Measurements from ENCODE around the gene UQCRC1. TPM values are rescaled to one million over a fixed set of nuclear protein-coding genes. Genes with fewer than 3 reads are reported as not detected.

The UQCRC1 gene
- polyA plus RNA-seq, 3 donors, result 326 to 409 (median 350) TPM

DNA sequence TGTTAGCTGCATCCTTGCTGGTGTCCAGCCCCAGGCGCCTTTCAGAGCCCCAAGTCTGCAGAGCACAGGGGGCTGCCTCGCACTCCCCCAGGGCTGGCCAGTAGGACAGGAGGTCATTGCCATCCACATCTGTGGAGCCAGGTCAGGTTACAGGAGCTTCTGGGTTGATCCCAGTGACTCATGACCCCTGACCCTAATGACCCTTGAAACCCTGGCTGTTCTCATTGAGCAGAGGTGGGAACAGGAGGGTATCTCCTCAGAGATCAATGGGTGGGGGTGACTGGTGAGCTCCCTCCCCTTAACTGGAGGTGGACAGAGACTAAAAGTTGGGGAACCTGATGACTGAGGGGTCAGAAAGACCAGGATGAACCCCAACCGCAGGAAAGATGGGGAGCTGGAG is 31.9 kb upstream of the UQCRC1 start:
- no peak for DNase-seq

DNA sequence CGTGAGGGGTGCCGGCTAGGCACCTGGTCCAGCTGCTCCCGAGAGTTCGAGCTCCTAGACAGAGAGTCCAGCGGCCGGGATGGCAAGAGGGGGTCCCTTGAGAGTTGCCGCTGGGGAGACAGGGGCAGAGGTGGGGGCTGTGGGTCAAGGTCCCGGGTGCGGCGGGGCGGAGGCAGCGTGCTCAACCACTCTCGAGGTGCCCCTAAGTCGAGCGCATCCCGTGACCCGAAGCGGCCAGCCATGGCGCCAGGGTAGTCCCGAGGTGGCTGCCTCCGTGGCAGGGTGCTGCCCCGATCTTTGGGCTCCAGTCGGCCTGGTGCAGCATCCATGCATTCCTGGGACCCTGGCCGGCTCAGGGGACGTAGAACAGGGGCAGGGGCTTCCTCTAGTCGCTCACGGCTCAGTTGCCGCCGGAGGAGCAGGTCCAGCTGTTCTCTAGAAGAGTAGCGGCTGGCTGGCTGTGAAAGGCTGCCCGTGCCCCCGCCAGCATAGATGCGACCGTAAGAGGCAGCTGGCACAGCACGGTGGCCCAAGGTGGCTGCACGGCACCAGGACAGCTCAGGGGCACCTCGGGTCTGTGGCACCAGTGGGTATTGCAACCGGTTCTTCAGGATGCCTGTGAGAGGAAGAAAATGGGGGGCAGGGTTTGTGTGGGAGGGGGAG is 30.6 kb upstream of the UQCRC1 start:
- Histone ChIP-seq H3K27me3 (ENCODE audit: control insufficient read depth in 2 of 2, insufficient read depth in 2 of 2, low read length in 2 of 2) (no peaks in the 10 kb centered on the region), H3K4me2 (replicated peaks; ENCODE audit: extremely low read depth, low read length, poor library complexity, severe bottlenecking) (no peak overlapping the region), H3K9ac (ENCODE audit: insufficient read depth, low read length, poor library complexity, severe bottlenecking) (no peak overlapping the region), H3K27ac (ENCODE audit: low read depth in 1 of 2, low read length in 2 of 2) (no peak overlapping the region), H2AFZ (ENCODE audit: insufficient read depth, low read depth, low read length, poor library complexity, severe bottlenecking) (no peak overlapping the region), H3K9me3 (replicated peaks in 1 of 2; ENCODE audit: control insufficient read depth in 1 of 2, insufficient read depth in 1 of 2, low read length in 2 of 2) (no peaks in the 10 kb centered on the region), H3K4me3 (replicated peaks in 1 of 3; ENCODE audit: low read depth in 2 of 3, low read length in 3 of 3) (no peak overlapping the region), H3K4me1 (ENCODE audit: control insufficient read depth in 1 of 2, insufficient read depth in 2 of 2, low read length in 2 of 2) (peaks cover 10 to 13% of the 10 kb centered on the region in 2 donors), H4K20me1 (ENCODE audit: insufficient read depth, low read length) (no peaks in the 10 kb centered on the region), H3K79me2 (ENCODE audit: insufficient read depth, low read length) (peaks cover 1% of the 10 kb centered on the region), H3K36me3 (replicated peaks in 1 of 2; ENCODE audit: control insufficient read depth in 1 of 2, insufficient read depth in 2 of 2, low read length in 2 of 2) (no peaks in the 10 kb centered on the region)
- Mint-ChIP-seq H3K36me3 (no peaks in the 10 kb centered on the region), H3K4me3 (no peak overlapping the region), H3K27me3 (ENCODE audit: low read depth in 3 of 3) (peaks cover 2 to 5% (median 2%) of the 10 kb centered on the region in 3 donors), H3K27ac (no peak overlapping the region), H3K9me3 (no peaks in the 10 kb centered on the region), H3K4me1 (peaks cover 8% of the 10 kb centered on the region)
- intact Hi-C loops (cut with micrococcal nuclease), result loop anchor here (10.0 kb wide), 1 partner anchor 175 kb away; a partner anchor contains a TSS
- WGBS (ENCODE audit: insufficient coverage), result 96% methylated on average over 38 of the region's 38 CpGs
- no peak for DNase-seq
- TF ChIP-seq, protein P1, sequence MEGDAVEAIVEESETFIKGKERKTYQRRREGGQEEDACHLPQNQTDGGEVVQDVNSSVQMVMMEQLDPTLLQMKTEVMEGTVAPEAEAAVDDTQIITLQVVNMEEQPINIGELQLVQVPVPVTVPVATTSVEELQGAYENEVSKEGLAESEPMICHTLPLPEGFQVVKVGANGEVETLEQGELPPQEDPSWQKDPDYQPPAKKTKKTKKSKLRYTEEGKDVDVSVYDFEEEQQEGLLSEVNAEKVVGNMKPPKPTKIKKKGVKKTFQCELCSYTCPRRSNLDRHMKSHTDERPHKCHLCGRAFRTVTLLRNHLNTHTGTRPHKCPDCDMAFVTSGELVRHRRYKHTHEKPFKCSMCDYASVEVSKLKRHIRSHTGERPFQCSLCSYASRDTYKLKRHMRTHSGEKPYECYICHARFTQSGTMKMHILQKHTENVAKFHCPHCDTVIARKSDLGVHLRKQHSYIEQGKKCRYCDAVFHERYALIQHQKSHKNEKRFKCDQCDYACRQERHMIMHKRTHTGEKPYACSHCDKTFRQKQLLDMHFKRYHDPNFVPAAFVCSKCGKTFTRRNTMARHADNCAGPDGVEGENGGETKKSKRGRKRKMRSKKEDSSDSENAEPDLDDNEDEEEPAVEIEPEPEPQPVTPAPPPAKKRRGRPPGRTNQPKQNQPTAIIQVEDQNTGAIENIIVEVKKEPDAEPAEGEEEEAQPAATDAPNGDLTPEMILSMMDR (IDR thresholded peaks at IDR 0.05), result no peak

More for the DNA sequence above, 31.9 kb upstream of the UQCRC1 start:
- H3K27ac ChIP-seq (ENCODE audit: low read depth in 1 of 2, low read length in 2 of 2), result no peak overlapping the region
- no peaks in the 10 kb centered on the region for H3K9me3 ChIP-seq (replicated peaks in 1 of 2; ENCODE audit: control insufficient read depth in 1 of 2, insufficient read depth in 1 of 2, low read length in 2 of 2)
- H3K36me3 Mint-ChIP-seq, result no peaks in the 10 kb centered on the region
- H2AFZ ChIP-seq (ENCODE audit: insufficient read depth, low read depth, low read length, poor library complexity, severe bottlenecking), result no peak overlapping the region
- H4K20me1 ChIP-seq (ENCODE audit: insufficient read depth, low read length), result no peaks in the 10 kb centered on the region
- H3K4me1 Mint-ChIP-seq, result peaks cover 2% of the 10 kb centered on the region
- no peak overlapping the region for H3K27ac Mint-ChIP-seq
- peaks cover 2 to 5% (median 2%) of the 10 kb centered on the region in 3 donors for H3K27me3 Mint-ChIP-seq (ENCODE audit: low read depth in 3 of 3)
- no peaks in the 10 kb centered on the region for H3K79me2 ChIP-seq (ENCODE audit: insufficient read depth, low read length)
- no peaks in the 10 kb centered on the region for H3K9me3 Mint-ChIP-seq
- H3K4me3 ChIP-seq (replicated peaks in 1 of 3; ENCODE audit: low read depth in 2 of 3, low read length in 3 of 3), result no peak overlapping the region
- no peaks in the 10 kb centered on the region for H3K27me3 ChIP-seq (ENCODE audit: control insufficient read depth in 2 of 2, insufficient read depth in 2 of 2, low read length in 2 of 2)
- no peak overlapping the region for H3K4me3 Mint-ChIP-seq
- 94% methylated on average over 2 of the region's 3 CpGs for WGBS (ENCODE audit: insufficient coverage)
- H3K36me3 ChIP-seq (replicated peaks in 1 of 2; ENCODE audit: control insufficient read depth in 1 of 2, insufficient read depth in 2 of 2, low read length in 2 of 2), result no peaks in the 10 kb centered on the region
- TF ChIP-seq, protein P1 (IDR thresholded peaks at IDR 0.05), result no peak
- no peak overlapping the region for H3K9ac ChIP-seq (ENCODE audit: insufficient read depth, low read length, poor library complexity, severe bottlenecking)
- intact Hi-C loops (cut with micrococcal nuclease), result no loop called here
- no peak overlapping the region for H3K4me2 ChIP-seq (replicated peaks; ENCODE audit: extremely low read depth, low read length, poor library complexity, severe bottlenecking)
- peaks cover 2 to 3% of the 10 kb centered on the region in 2 donors for H3K4me1 ChIP-seq (ENCODE audit: control insufficient read depth in 1 of 2, insufficient read depth in 2 of 2, low read length in 2 of 2)
